Fibroblast of lung (primary cell): Measurements from ENCODE around the gene SYNDIG1. TPM values are rescaled to one million over a fixed set of nuclear protein-coding genes. Genes with fewer than 3 reads are reported as not detected.

Experiments used
- DNase-seq, 2 donors: peaks; one replicate each; pipeline versions ENCODE4 v3.0.0 to v3.0.0-alpha.2; 2010; ENCODE audit warnings: low read depth in 2 of 2
- H2AFZ ChIP-seq: 2 replicates; pipeline ENCODE4 v1.5.1; 2012; ENCODE audit warnings: low read length, control low read depth, inconsistent platforms
- H3K27ac ChIP-seq: 2 replicates; pipeline ENCODE4 v1.5.1; 2011; ENCODE audit warnings: low read length, control low read depth; ENCODE audit not compliant: insufficient read depth
- H3K27me3 ChIP-seq: 2 replicates; pipeline ENCODE4 v1.5.1; 2011; ENCODE audit warnings: mild to moderate bottlenecking, low read length; ENCODE audit not compliant: control insufficient read depth, insufficient read depth
- H3K36me3 ChIP-seq: 2 replicates; pipeline ENCODE4 v1.5.1; 2011; ENCODE audit warnings: low read length; ENCODE audit not compliant: control insufficient read depth, insufficient read depth
- H3K4me1 ChIP-seq: 2 replicates; pipeline ENCODE4 v1.5.1; 2011; ENCODE audit warnings: low read length; ENCODE audit not compliant: control insufficient read depth, insufficient read depth; ENCODE audit errors: extremely low read depth
- H3K4me2 ChIP-seq: 2 replicates; pipeline ENCODE4 v1.5.1; 2011; ENCODE audit warnings: low read length, control low read depth; ENCODE audit not compliant: insufficient read depth; ENCODE audit errors: extremely low read depth
- H3K4me3 ChIP-seq, 4 experiments: fragments of 200-600 bp in 1 of 4; sonication (generic) in 1 of 4; replicated peaks in 1 of 4; 2 replicates each; pipeline ENCODE4 v1.5.1; 2011 to 2016; ENCODE audit warnings: low read length in 4 of 4, low read depth in 3 of 4, mild to moderate bottlenecking in 3 of 4, control low read depth in 2 of 4, inconsistent platforms in 1 of 4, mixed read lengths in 1 of 4; ENCODE audit not compliant: insufficient read depth in 1 of 4; ENCODE audit errors: control extremely low read depth in 1 of 4
- H3K79me2 ChIP-seq: 2 replicates; pipeline ENCODE4 v1.5.1; 2012; ENCODE audit warnings: mild to moderate bottlenecking, low read length, inconsistent platforms; ENCODE audit not compliant: control insufficient read depth, insufficient read depth
- H3K9ac ChIP-seq: 2 replicates; pipeline ENCODE4 v1.5.1; 2011; ENCODE audit warnings: mild to moderate bottlenecking, low read length, control low read depth; ENCODE audit not compliant: insufficient read depth
- H3K9me3 ChIP-seq: 2 replicates; pipeline ENCODE4 v1.5.1; 2012; ENCODE audit warnings: low read depth, low read length; ENCODE audit not compliant: control insufficient read depth, insufficient read depth
- H4K20me1 ChIP-seq: 2 replicates; pipeline ENCODE4 v1.5.1; 2011; ENCODE audit warnings: low read length; ENCODE audit not compliant: control insufficient read depth, insufficient read depth; ENCODE audit errors: extremely low read depth
- EZH2 ChIP-seq: IDR thresholded peaks from 2 replicates; pipeline ENCODE4 v1.5.1; 2012; ENCODE audit warnings: low read length, control low read depth, mild to moderate bottlenecking; ENCODE audit errors: missing control alignments
- polyA plus RNA-seq, 2 donors: library from polyadenylated mRNA; depleted of rRNA in 1 of 2; stranded (reverse) in 1 of 2; unstranded in 1 of 2; fragments of >200 nt; gene quantifications; 2 replicates each; pipeline ENCODE4 v1.2.1, GENCODE V29; 2011 to 2012; ENCODE audit warnings: missing spikeins in 1 of 2
- total RNA-seq: library from RNA; depleted of rRNA; stranded (reverse); fragments of >200 nt; gene quantifications from 2 replicates; pipeline ENCODE4 v1.2.1, GENCODE V29; 2014
- TF ChIP-seq, protein P1 (sequence below), 2 donors: IDR thresholded peaks in 1 of 2; conservative IDR thresholded peaks in 1 of 2; 1 replicate in 1 of 2; 2 replicates in 1 of 2; pipeline ENCODE4 v1.5.1; 2011 to 2012; ENCODE audit warnings: low read length in 2 of 2, control low read depth in 1 of 2, inconsistent platforms in 1 of 2, low read depth in 1 of 2, mild to moderate bottlenecking in 1 of 2

SYNDIG1 gene
- total and polyA plus RNA-seq, 2 donors (not counting 1 experiment from before 2014, with no cell fraction given) = 0.02 to 0.17 TPM

GRCh38 chr20:24636626-24637025 lies 167.2 kb downstream of the SYNDIG1 start:
- no peak overlapping the region for H3K4me3 ChIP-seq
- TF ChIP-seq EZH2 = no peak
- TF ChIP-seq, protein P1, sequence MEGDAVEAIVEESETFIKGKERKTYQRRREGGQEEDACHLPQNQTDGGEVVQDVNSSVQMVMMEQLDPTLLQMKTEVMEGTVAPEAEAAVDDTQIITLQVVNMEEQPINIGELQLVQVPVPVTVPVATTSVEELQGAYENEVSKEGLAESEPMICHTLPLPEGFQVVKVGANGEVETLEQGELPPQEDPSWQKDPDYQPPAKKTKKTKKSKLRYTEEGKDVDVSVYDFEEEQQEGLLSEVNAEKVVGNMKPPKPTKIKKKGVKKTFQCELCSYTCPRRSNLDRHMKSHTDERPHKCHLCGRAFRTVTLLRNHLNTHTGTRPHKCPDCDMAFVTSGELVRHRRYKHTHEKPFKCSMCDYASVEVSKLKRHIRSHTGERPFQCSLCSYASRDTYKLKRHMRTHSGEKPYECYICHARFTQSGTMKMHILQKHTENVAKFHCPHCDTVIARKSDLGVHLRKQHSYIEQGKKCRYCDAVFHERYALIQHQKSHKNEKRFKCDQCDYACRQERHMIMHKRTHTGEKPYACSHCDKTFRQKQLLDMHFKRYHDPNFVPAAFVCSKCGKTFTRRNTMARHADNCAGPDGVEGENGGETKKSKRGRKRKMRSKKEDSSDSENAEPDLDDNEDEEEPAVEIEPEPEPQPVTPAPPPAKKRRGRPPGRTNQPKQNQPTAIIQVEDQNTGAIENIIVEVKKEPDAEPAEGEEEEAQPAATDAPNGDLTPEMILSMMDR (conservative IDR thresholded peaks at IDR 0.05 in 1 of 2, IDR thresholded peaks at IDR 0.05 in 1 of 2; ENCODE audit: low read depth in 1 of 2, low read length in 2 of 2) = no peak
- H3K27me3 ChIP-seq = no peaks in the 10 kb centered on the region
- DNase-seq = no peak
- no peaks in the 10 kb centered on the region for H3K36me3 ChIP-seq
- no peaks in the 10 kb centered on the region for H4K20me1 ChIP-seq
- no peak overlapping the region for H3K4me2 ChIP-seq
- no peaks in the 10 kb centered on the region for H3K79me2 ChIP-seq
- H3K4me1 ChIP-seq = peaks cover 6% of the 10 kb centered on the region
- no peaks in the 10 kb centered on the region for H3K9me3 ChIP-seq
- H3K27ac ChIP-seq = no peak overlapping the region
- H2AFZ ChIP-seq = no peak overlapping the region
- no peak overlapping the region for H3K9ac ChIP-seq

DNA sequence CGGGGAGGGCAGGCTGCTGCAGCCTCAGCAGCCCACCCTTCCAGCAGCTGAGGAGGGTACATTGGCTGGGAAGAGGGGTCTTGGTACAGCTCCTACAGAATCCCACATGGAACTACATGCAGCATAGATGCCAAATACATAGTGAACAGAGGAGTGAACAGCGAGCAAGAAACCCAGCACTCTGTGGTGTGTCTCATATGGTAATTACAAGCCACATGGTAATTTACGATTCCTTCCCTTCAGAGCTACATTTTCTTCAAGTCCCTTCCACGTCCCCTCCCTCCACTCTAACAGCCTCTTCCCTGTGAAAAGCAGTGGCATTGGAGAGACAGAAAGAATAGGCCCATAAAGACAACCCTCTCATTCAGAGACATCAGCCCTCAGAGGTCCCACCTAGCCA lies 167.7 kb downstream of the SYNDIG1 start:
- DNase-seq = no peak
- Histone ChIP-seq H3K4me1 (peaks cover 6% of the 10 kb centered on the region), H4K20me1 (no peaks in the 10 kb centered on the region), H3K9me3 (no peaks in the 10 kb centered on the region), H3K79me2 (no peaks in the 10 kb centered on the region), H3K4me2 (no peak overlapping the region), H2AFZ (no peak overlapping the region), H3K4me3 (no peak overlapping the region), H3K27ac (no peak overlapping the region), H3K27me3 (no peaks in the 10 kb centered on the region), H3K9ac (no peak overlapping the region), H3K36me3 (no peaks in the 10 kb centered on the region)
- no peak for TF ChIP-seq EZH2
- TF ChIP-seq, protein P1 (conservative IDR thresholded peaks at IDR 0.05 in 1 of 2, IDR thresholded peaks at IDR 0.05 in 1 of 2; ENCODE audit: low read depth in 1 of 2, low read length in 2 of 2) = no peak

DNA sequence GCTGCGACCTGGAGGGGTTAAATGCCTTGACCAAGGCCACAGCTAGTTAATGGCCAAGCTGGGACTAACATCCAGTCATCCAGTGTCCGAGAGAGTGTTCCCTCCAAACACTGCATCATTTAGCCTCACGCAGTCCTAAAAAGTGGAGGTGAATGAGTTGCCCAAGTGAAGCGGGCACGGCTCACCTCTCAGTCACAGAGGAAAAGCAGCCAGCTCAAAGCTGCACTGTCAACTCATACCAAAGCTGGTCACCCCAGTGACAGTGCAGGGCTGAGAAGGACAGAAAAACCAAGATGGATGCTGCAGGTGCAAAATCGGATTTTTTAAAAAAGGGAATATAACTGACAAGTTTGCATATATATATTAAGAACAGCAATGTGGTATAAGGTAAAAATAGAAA lies 168.5 kb downstream of the SYNDIG1 start:
- H3K4me1 ChIP-seq = peaks cover 6% of the 10 kb centered on the region
- TF ChIP-seq EZH2 = no peak
- no peak for DNase-seq

More for the DNA sequence above, 168.5 kb downstream of the SYNDIG1 start:
- Histone ChIP-seq H4K20me1 (no peaks in the 10 kb centered on the region), H3K27ac (no peak overlapping the region), H2AFZ (no peak overlapping the region), H3K36me3 (no peaks in the 10 kb centered on the region), H3K9me3 (no peaks in the 10 kb centered on the region), H3K9ac (no peak overlapping the region), H3K27me3 (no peaks in the 10 kb centered on the region), H3K4me3 (no peak overlapping the region), H3K4me2 (no peak overlapping the region), H3K79me2 (no peaks in the 10 kb centered on the region)
